ENCODE measurements around the gene L3MBTL4.

L3MBTL4 gene

DNA sequence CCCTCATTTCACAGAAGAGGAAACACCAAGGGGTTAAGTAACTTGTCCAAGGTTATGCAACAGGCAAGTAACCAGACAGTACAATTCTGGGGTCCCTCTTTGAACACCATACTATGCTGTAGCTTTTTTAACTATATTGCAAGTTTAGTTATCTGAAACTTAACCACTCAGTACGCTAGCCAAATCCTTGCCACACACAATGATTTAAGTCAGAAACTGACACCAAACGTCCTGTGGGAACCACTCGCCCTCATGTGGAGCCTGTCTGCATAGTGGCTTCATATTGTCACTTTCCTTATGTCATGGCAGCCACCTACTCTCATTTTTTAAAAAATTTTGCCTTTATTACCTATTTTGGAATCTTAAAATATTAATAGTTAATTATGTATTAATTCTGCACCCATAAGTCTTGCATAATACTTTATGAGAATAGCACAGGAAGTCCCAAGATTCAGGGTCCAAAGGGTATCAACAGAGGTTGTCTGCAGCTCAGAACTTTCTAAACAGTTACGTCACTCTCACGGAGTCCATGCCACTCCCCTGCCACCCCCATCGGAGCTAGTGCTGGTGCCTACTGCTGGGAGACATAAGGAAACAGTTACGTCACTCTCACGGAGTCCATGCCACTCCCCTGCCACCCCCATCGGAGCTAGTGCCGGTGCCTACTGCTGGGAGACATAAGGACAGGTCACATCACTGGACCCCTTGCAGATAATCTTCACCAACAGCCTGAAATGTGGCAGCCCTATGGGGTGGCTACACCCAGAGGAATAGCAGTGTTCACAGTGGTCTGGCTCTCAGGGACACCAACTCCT lies 99.0 kb downstream of the L3MBTL4 start:
- Histone ChIP-seq H3K56ac (ENCODE audit: low read length) (no peak overlapping the region), H3K18ac (ENCODE audit: low read length) (no peak overlapping the region), H3K79me2 (ENCODE audit: control insufficient read depth, insufficient read depth, low read length) (no peaks in the 10 kb centered on the region), H2BK120ac (ENCODE audit: low read depth, low read length) (no peak overlapping the region), H2BK15ac (replicated peaks; ENCODE audit: low read depth) (no peak overlapping the region), H2AK5ac (ENCODE audit: low read length) (no peak overlapping the region), H3K4me1 (ENCODE audit: control insufficient read depth, low read depth, low read length) (no peaks in the 10 kb centered on the region), H3K36me3 (ENCODE audit: control insufficient read depth, insufficient read depth, low read length) (no peaks in the 10 kb centered on the region), H3K4me3 (ENCODE audit: low read length) (no peak overlapping the region), H3K4ac (ENCODE audit: low read depth, low read length) (no peak overlapping the region), H3K27ac (ENCODE audit: low read depth, low read length) (no peak overlapping the region), H4K8ac (ENCODE audit: low read depth, low read length) (no peak overlapping the region), H3K23ac (ENCODE audit: low read length) (no peak overlapping the region), H3K9ac (ENCODE audit: low read length) (no peak overlapping the region), H4K5ac (ENCODE audit: low read length) (no peak overlapping the region), H3K4me2 (ENCODE audit: low read length) (no peak overlapping the region), H3K27me3 (ENCODE audit: insufficient read depth, low read length, poor library complexity) (no peaks in the 10 kb centered on the region), H3K79me1 (ENCODE audit: low read length) (no peaks in the 10 kb centered on the region), H2BK5ac (ENCODE audit: low read length) (no peak overlapping the region)
- no peak for DNase-seq
- no CpG with 5 or more reads among the region's 10 CpGs for WGBS (ENCODE audit: extremely low coverage, insufficient coverage, low lambda C conversion rate)

DNA sequence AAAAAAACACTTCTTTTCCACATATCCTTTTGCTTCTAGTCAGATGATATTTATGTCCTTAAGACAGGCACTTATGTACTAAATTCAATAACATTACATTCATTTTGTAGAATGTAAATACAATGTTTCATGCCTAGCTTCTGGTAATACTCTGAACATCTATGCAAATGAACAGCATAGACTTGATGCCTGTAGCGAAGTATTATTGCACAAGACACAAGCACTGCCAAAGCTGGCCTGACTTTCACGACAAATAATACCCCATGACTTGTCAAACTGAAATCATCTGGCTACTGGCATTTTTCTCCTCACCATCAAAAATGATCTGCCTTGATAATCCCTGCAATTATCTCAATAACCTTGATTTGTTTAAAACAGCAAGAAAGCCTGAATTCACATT lies 101.3 kb downstream of the L3MBTL4 start:
- Histone ChIP-seq H3K9ac (ENCODE audit: low read length) (no peak overlapping the region), H3K18ac (ENCODE audit: low read length) (no peak overlapping the region), H2AK5ac (ENCODE audit: low read length) (no peak overlapping the region), H3K56ac (ENCODE audit: low read length) (no peak overlapping the region), H3K4me2 (ENCODE audit: low read length) (no peak overlapping the region), H3K27me3 (ENCODE audit: insufficient read depth, low read length, poor library complexity) (no peaks in the 10 kb centered on the region), H3K4ac (ENCODE audit: low read depth, low read length) (no peak overlapping the region), H3K36me3 (ENCODE audit: control insufficient read depth, insufficient read depth, low read length) (no peaks in the 10 kb centered on the region), H3K79me1 (ENCODE audit: low read length) (no peaks in the 10 kb centered on the region), H2BK5ac (ENCODE audit: low read length) (no peak overlapping the region), H3K4me1 (ENCODE audit: control insufficient read depth, low read depth, low read length) (no peaks in the 10 kb centered on the region), H3K79me2 (ENCODE audit: control insufficient read depth, insufficient read depth, low read length) (no peaks in the 10 kb centered on the region), H3K23ac (ENCODE audit: low read length) (no peak overlapping the region), H3K4me3 (ENCODE audit: low read length) (no peak overlapping the region), H2BK15ac (replicated peaks; ENCODE audit: low read depth) (no peak overlapping the region), H3K27ac (ENCODE audit: low read depth, low read length) (no peak overlapping the region), H4K5ac (ENCODE audit: low read length) (no peak overlapping the region), H2BK120ac (ENCODE audit: low read depth, low read length) (no peak overlapping the region), H4K8ac (ENCODE audit: low read depth, low read length) (no peak overlapping the region)
- whole genome bisulfite sequencing (ENCODE audit: extremely low coverage, insufficient coverage, low lambda C conversion rate), result no CpG with 5 or more reads among the region's 2 CpGs
- DNase-seq, result no peak

DNA sequence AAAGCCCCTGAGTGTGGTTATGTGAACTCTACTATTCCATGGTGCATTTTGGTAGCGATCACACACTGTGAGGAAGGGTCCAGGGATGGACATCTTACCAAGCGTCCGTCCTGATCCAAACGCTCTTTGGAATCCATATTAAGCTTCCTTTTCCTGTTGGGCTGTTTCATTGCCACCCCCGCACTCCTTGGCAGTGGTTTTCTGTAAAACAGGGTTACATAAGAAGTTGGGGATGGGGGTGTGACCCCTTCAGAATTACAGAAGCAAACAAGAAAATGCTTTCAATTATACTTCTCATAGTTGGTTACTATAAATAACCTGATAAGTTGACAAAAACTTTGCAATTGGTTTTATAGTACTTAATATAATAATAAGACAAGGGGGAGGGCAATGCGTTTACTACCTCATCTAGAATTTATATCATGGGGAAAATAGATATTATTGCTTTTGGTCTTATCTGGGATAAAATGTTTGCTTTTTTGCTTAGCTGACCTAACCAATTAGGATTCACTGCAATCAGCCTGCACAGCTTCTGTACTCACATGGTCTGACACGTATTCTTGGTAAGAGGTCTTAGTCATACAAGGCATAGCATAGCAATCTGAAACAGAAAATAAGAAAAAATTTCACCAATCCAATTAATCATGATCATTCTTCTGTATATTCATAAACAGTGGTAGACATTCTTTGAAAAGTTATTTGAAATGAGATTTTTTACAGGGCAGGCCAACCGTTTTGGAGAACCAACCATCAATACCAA lies 103.1 kb downstream of the L3MBTL4 start:
- no peak overlapping the region for H3K4me2 ChIP-seq (ENCODE audit: low read length)
- no peak overlapping the region for H2BK15ac ChIP-seq (replicated peaks; ENCODE audit: low read depth)
- no peaks in the 10 kb centered on the region for H3K36me3 ChIP-seq (ENCODE audit: control insufficient read depth, insufficient read depth, low read length)
- no peak overlapping the region for H3K4me3 ChIP-seq (ENCODE audit: low read length)
- no peak overlapping the region for H2BK120ac ChIP-seq (ENCODE audit: low read depth, low read length)
- no peaks in the 10 kb centered on the region for H3K79me1 ChIP-seq (ENCODE audit: low read length)
- no peak overlapping the region for H3K56ac ChIP-seq (ENCODE audit: low read length)
- no peak overlapping the region for H3K23ac ChIP-seq (ENCODE audit: low read length)
- H3K4me1 ChIP-seq (ENCODE audit: control insufficient read depth, low read depth, low read length), result no peaks in the 10 kb centered on the region
- no peak overlapping the region for H2AK5ac ChIP-seq (ENCODE audit: low read length)
- no peak overlapping the region for H4K8ac ChIP-seq (ENCODE audit: low read depth, low read length)
- H3K18ac ChIP-seq (ENCODE audit: low read length), result no peak overlapping the region
- WGBS (ENCODE audit: extremely low coverage, insufficient coverage, low lambda C conversion rate), result no CpG with 5 or more reads among the region's 8 CpGs
- no peak overlapping the region for H2BK5ac ChIP-seq (ENCODE audit: low read length)
- DNase-seq, result no peak
- no peaks in the 10 kb centered on the region for H3K79me2 ChIP-seq (ENCODE audit: control insufficient read depth, insufficient read depth, low read length)
- H4K5ac ChIP-seq (ENCODE audit: low read length), result no peak overlapping the region
- no peak overlapping the region for H3K9ac ChIP-seq (ENCODE audit: low read length)
- no peak overlapping the region for H3K27ac ChIP-seq (ENCODE audit: low read depth, low read length)
- no peak overlapping the region for H3K4ac ChIP-seq (ENCODE audit: low read depth, low read length)
- H3K27me3 ChIP-seq (ENCODE audit: insufficient read depth, low read length, poor library complexity), result no peaks in the 10 kb centered on the region

DNA sequence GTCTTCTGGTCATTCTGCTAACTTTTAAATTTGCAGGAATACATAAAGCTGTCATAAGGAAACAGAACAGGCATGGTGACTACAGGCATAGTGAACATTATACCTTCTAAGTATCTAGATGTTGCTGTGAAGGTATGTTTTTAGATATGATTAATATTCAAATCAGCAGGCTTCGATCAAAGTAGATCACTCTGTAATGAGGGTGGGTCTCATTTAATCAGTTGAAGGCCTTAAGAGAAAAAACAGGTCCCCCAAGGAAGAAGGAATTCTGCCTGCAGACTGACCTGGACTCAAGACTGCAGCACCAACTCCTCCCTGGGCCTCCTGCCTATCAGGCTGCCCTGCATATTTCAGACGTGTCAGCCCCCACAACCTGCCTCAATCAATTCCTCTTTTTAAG lies 104.0 kb downstream of the L3MBTL4 start:
- no peak overlapping the region for H3K18ac ChIP-seq (ENCODE audit: low read length)
- no peak overlapping the region for H4K5ac ChIP-seq (ENCODE audit: low read length)

DNA sequence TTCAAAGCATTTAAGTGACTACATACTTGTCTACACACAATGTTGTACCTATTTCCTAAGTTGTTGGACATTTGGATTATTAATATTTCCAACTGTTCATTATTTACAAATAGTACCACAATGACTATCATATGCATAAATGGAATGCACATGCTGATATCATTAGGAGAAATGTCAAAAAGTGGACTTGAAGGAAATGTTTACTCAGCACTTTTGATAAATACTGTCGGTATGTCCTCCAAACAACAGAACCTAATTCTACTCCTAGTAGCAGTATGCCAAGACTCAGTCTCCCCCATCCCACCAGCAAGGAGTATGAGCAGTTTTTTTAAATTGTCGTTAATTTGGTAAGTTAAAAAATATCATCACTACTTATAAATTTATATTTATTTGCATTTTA lies 116.8 kb downstream of the L3MBTL4 start:
- Histone ChIP-seq H3K9ac (ENCODE audit: low read length) (no peak overlapping the region), H3K4ac (ENCODE audit: low read depth, low read length) (no peak overlapping the region), H2AK5ac (ENCODE audit: low read length) (no peak overlapping the region), H3K79me2 (ENCODE audit: control insufficient read depth, insufficient read depth, low read length) (no peaks in the 10 kb centered on the region), H3K56ac (ENCODE audit: low read length) (no peak overlapping the region), H3K4me2 (ENCODE audit: low read length) (no peak overlapping the region), H2BK120ac (ENCODE audit: low read depth, low read length) (no peak overlapping the region), H3K18ac (ENCODE audit: low read length) (no peak overlapping the region), H3K23ac (ENCODE audit: low read length) (no peak overlapping the region), H3K36me3 (ENCODE audit: control insufficient read depth, insufficient read depth, low read length) (no peaks in the 10 kb centered on the region), H2BK15ac (replicated peaks; ENCODE audit: low read depth) (no peak overlapping the region), H2BK5ac (ENCODE audit: low read length) (no peak overlapping the region), H3K27ac (ENCODE audit: low read depth, low read length) (no peak overlapping the region), H3K4me1 (ENCODE audit: control insufficient read depth, low read depth, low read length) (no peaks in the 10 kb centered on the region), H3K4me3 (ENCODE audit: low read length) (no peak overlapping the region), H3K79me1 (ENCODE audit: low read length) (no peaks in the 10 kb centered on the region), H4K8ac (ENCODE audit: low read depth, low read length) (no peak overlapping the region), H3K27me3 (ENCODE audit: insufficient read depth, low read length, poor library complexity) (no peaks in the 10 kb centered on the region), H4K5ac (ENCODE audit: low read length) (no peak overlapping the region)
- DNase-seq, result no peak
- no CpG with 5 or more reads among the region's 2 CpGs for WGBS (ENCODE audit: extremely low coverage, insufficient coverage, low lambda C conversion rate)

More for the DNA sequence above, 104.0 kb downstream of the L3MBTL4 start:
- no peak overlapping the region for H3K4me3 ChIP-seq (ENCODE audit: low read length)
- no peaks in the 10 kb centered on the region for H3K79me2 ChIP-seq (ENCODE audit: control insufficient read depth, insufficient read depth, low read length)
- H3K9ac ChIP-seq (ENCODE audit: low read length), result no peak overlapping the region
- no peak overlapping the region for H4K8ac ChIP-seq (ENCODE audit: low read depth, low read length)
- no peak overlapping the region for H3K56ac ChIP-seq (ENCODE audit: low read length)
- H2AK5ac ChIP-seq (ENCODE audit: low read length), result no peak overlapping the region
- H3K27me3 ChIP-seq (ENCODE audit: insufficient read depth, low read length, poor library complexity), result no peaks in the 10 kb centered on the region
- H3K4me2 ChIP-seq (ENCODE audit: low read length), result no peak overlapping the region
- no peak overlapping the region for H2BK5ac ChIP-seq (ENCODE audit: low read length)
- H3K4ac ChIP-seq (ENCODE audit: low read depth, low read length), result no peak overlapping the region
- no peak overlapping the region for H2BK120ac ChIP-seq (ENCODE audit: low read depth, low read length)
- H3K4me1 ChIP-seq (ENCODE audit: control insufficient read depth, low read depth, low read length), result no peaks in the 10 kb centered on the region
- no peak overlapping the region for H2BK15ac ChIP-seq (replicated peaks; ENCODE audit: low read depth)
- DNase-seq, result no peak
- H3K27ac ChIP-seq (ENCODE audit: low read depth, low read length), result no peak overlapping the region
- H3K36me3 ChIP-seq (ENCODE audit: control insufficient read depth, insufficient read depth, low read length), result no peaks in the 10 kb centered on the region
- WGBS (ENCODE audit: extremely low coverage, insufficient coverage, low lambda C conversion rate), result no CpG with 5 or more reads among the region's 2 CpGs
- H3K23ac ChIP-seq (ENCODE audit: low read length), result no peak overlapping the region
- no peaks in the 10 kb centered on the region for H3K79me1 ChIP-seq (ENCODE audit: low read length)

All from mesendoderm (in vitro differentiated cells).